K562 (cell line): ENCODE results near the gene GPR108. TPM values are rescaled to one million over a fixed set of nuclear protein-coding genes. Genes with fewer than 3 reads are reported as not detected.

Source experiments
- BACH1 ChIP-seq: fragments of 200-800 bp; sonication (Bioruptor generic); IDR thresholded peaks from 2 replicates; pipeline ENCODE4 v1.6.1; 2016; ENCODE audit warnings: missing genetic modification characterization, missing compliant biosample characterization
- BDP1 ChIP-seq: IDR thresholded peaks from 3 replicates; pipeline ENCODE4 v1.6.1; 2011; ENCODE audit not compliant: insufficient read length, insufficient read depth
- CBFA2T2 ChIP-seq: fragments of 450-650 bp; conservative IDR thresholded peaks from 2 replicates; pipeline ENCODE4 v1.6.1; 2017; ENCODE audit warnings: mild to moderate bottlenecking
- CHD4 ChIP-seq: fragments of 200-600 bp; sonication (generic); IDR thresholded peaks from 3 replicates; pipeline ENCODE4 v1.6.1; 2012; ENCODE audit warnings: low read depth, mild to moderate bottlenecking, mixed read lengths, low read length, inconsistent platforms; ENCODE audit not compliant: insufficient read depth, insufficient replicate concordance, poor library complexity, severe bottlenecking
- CXXC5 ChIP-seq: fragments of 250-450 bp; sonication (Bioruptor Pico); IDR thresholded peaks from 2 replicates; pipeline ENCODE4 v1.8.0; 2022; ENCODE audit warnings: inconsistent platforms, mild to moderate bottlenecking, moderate library complexity
- GABPB1 ChIP-seq: sonication (generic); formaldehyde crosslinking; IDR thresholded peaks from 2 replicates; pipeline ENCODE4 v1.8.0; 2022; ENCODE audit warnings: mild to moderate bottlenecking, missing genetic modification reagents
- KHSRP ChIP-seq: fragments of 450-650 bp; IDR thresholded peaks from 2 replicates; pipeline ENCODE4 v1.6.1; 2017
- MTF1 ChIP-seq: fragments of 250-450 bp; sonication (Bioruptor Pico); IDR thresholded peaks from 2 replicates; pipeline ENCODE4 v1.9.0; 2021; ENCODE audit warnings: moderate library complexity, mild to moderate bottlenecking, inconsistent platforms, borderline replicate concordance
- PML ChIP-seq: IDR thresholded peaks from 2 replicates; pipeline ENCODE4 v1.6.1; 2012; ENCODE audit warnings: low read length, inconsistent platforms
- RBFOX2 ChIP-seq: fragments of 200-400 bp; formaldehyde crosslinking; IDR thresholded peaks from 2 replicates; pipeline ENCODE4 v1.6.1; 2017; ENCODE audit warnings: low read depth, mild to moderate bottlenecking, low read length, moderate library complexity
- SIN3A ChIP-seq, 2 experiments: fragments of 150-350 bp in 1 of 2; IDR thresholded peaks; 2 replicates each; pipeline ENCODE4 v1.6.1; 2011 to 2016; ENCODE audit warnings: borderline replicate concordance in 2 of 2, low read depth in 2 of 2, low read length in 2 of 2, mild to moderate bottlenecking in 2 of 2, moderate library complexity in 2 of 2; ENCODE audit not compliant: control insufficient read depth in 1 of 2
- SIX5 ChIP-seq, 2 experiments: IDR thresholded peaks; 2 replicates each; pipeline ENCODE4 v1.6.1; 2011; ENCODE audit warnings: low read length in 2 of 2, borderline replicate concordance in 1 of 2, low read depth in 1 of 2, mild to moderate bottlenecking in 1 of 2, moderate library complexity in 1 of 2; ENCODE audit not compliant: insufficient read depth in 1 of 2
- SLC30A9 ChIP-seq: fragments of 250-450 bp; sonication (Bioruptor Pico); IDR thresholded peaks from 2 replicates; pipeline ENCODE4 v1.8.0; 2022; ENCODE audit warnings: mild to moderate bottlenecking, moderate library complexity
- SMARCA5 ChIP-seq: fragments of 450-650 bp; IDR thresholded peaks from 2 replicates; pipeline ENCODE4 v1.6.1; 2016
- SP2 ChIP-seq: IDR thresholded peaks from 2 replicates; pipeline ENCODE4 v1.6.1; 2011; ENCODE audit warnings: mild to moderate bottlenecking, low read depth, low read length, moderate library complexity; ENCODE audit not compliant: poor library complexity, severe bottlenecking; ENCODE audit errors: extremely low read depth
- TBL1XR1 ChIP-seq, 2 experiments: IDR thresholded peaks; 2 replicates each; pipeline ENCODE4 v1.6.1; 2012; ENCODE audit warnings: improper control_type of control experiment in 2 of 2, low read length in 2 of 2, mild to moderate bottlenecking in 1 of 2
- ZBTB7A ChIP-seq: IDR thresholded peaks from 2 replicates; pipeline ENCODE4 v1.6.1; 2011; ENCODE audit warnings: low read depth, mild to moderate bottlenecking, low read length, moderate library complexity, borderline replicate concordance; ENCODE audit not compliant: control insufficient read depth
- ZFP1 ChIP-seq: fragments of 450-650 bp; formaldehyde crosslinking; IDR thresholded peaks from 2 replicates; pipeline ENCODE4 v1.4.0; 2020; ENCODE audit warnings: mild to moderate bottlenecking, mixed read lengths
- ZNF239 ChIP-seq: fragments of 250-450 bp; sonication (Bioruptor Pico); IDR thresholded peaks from 2 replicates; pipeline ENCODE4 v1.4.0; 2020; ENCODE audit warnings: mild to moderate bottlenecking
- ZNF263 ChIP-seq: sonication (generic); formaldehyde crosslinking; IDR thresholded peaks from 2 replicates; pipeline ENCODE4 v1.8.0; 2022; ENCODE audit warnings: mild to moderate bottlenecking, missing genetic modification reagents, borderline replicate concordance
- ZNF57 ChIP-seq: fragments of 450-650 bp; formaldehyde crosslinking; IDR thresholded peaks from 2 replicates; pipeline ENCODE4 v1.4.0; 2020; ENCODE audit warnings: mild to moderate bottlenecking, moderate library complexity
- polyA plus RNA-seq, 8 experiments: library from polyadenylated mRNA; depleted of rRNA in 4 of 8; stranded (reverse) in 5 of 8; unstranded in 3 of 8; fragments of >200 nt; fragmentation: Nextera tagmentation in 2 of 8; fragmentation: Illumina TruSeq in 1 of 8; extraction: Ambion mirVana in 2 of 8; extraction: Trizol in 1 of 8; gene quantifications; 2 replicates each; pipeline versions ENCODE4 v1.2.1 to v1.2.3, GENCODE V29; 2011 to 2014; ENCODE audit warnings: inconsistent platforms in 1 of 8, missing spikeins in 1 of 8
- total RNA-seq, 7 experiments: library from RNA; depleted of rRNA in 6 of 7; stranded (reverse); fragments of >200 nt in 6 of 7; fragmentation: Illumina TruSeq in 2 of 7; extraction: Trizol in 2 of 7; gene quantifications; 2 replicates each; pipeline versions ENCODE4 v1.2.1 to v1.2.3, GENCODE V29; 2011 to 2021; ENCODE audit warnings: low replicate concordance in 1 of 7
- TF ChIP-seq, protein P1 (sequence below): sonication (generic); formaldehyde crosslinking; IDR thresholded peaks from 2 replicates; pipeline ENCODE4 v1.4.0; 2020; ENCODE audit warnings: mild to moderate bottlenecking, missing genetic modification reagents
- TF ChIP-seq, protein P2 (sequence below): fragments of 250-450 bp; sonication (Bioruptor Pico); IDR thresholded peaks from 2 replicates; pipeline ENCODE4 v1.8.0; 2022; ENCODE audit warnings: moderate library complexity, mild to moderate bottlenecking, inconsistent platforms
- TF ChIP-seq, protein P3 (sequence below): sonication (generic); formaldehyde crosslinking; IDR thresholded peaks from 2 replicates; pipeline ENCODE4 v1.8.1; 2023; ENCODE audit warnings: mild to moderate bottlenecking, missing genetic modification reagents

GPR108 gene
- total and polyA plus RNA-seq, 9 of the 15 experiments (the other 6 are each of a cell fraction or from before 2014, with no cell fraction given) = 2.4 to 33.2 (median 24.4) TPM

DNA sequence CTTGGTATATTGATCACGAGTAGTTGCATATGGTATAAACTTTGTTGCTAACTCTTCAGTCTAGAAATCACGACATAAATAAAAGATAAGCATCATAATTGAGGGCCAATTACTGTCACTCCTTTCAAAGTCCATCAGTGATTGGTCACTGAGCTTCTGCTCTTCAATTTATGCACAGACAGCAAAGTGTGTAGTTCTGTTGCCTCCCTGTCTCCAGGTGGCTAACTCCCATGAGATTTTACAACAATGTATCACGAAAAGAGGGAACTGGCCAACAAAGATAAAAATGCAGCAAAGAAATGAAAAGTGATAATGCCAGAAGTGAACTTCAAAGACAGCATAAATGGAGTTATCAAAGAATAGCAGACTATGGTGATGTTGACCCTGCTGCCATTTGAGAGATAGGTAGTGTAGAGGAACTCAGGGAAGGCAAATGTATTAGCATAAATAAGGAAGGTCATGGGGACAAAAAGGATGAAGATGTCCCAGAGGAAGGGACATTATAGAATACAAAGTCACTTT, 54.7 kb downstream of the GPR108 start (continued):
- TF ChIP-seq, protein P1, sequence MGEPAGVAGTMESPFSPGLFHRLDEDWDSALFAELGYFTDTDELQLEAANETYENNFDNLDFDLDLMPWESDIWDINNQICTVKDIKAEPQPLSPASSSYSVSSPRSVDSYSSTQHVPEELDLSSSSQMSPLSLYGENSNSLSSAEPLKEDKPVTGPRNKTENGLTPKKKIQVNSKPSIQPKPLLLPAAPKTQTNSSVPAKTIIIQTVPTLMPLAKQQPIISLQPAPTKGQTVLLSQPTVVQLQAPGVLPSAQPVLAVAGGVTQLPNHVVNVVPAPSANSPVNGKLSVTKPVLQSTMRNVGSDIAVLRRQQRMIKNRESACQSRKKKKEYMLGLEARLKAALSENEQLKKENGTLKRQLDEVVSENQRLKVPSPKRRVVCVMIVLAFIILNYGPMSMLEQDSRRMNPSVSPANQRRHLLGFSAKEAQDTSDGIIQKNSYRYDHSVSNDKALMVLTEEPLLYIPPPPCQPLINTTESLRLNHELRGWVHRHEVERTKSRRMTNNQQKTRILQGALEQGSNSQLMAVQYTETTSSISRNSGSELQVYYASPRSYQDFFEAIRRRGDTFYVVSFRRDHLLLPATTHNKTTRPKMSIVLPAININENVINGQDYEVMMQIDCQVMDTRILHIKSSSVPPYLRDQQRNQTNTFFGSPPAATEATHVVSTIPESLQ (CRISPR knock-in tag) = no peak
- TF ChIP-seq CBFA2T2 (peak; percentile 96), SMARCA5 (no peak), KHSRP (0 out of 2 replicates have a peak, but pooled peaks have one; percentile 24), MTF1 (no peak), SIX5 (IDR thresholded peaks at IDR 0.05; ENCODE audit: borderline replicate concordance in 1 of 2, insufficient read depth in 1 of 2, low read depth in 1 of 2, low read length in 2 of 2) (no peak), SLC30A9 (CRISPR knock-in tag) (no peak), CXXC5 (no peak), ZBTB7A (no peak), SP2 (no peak), RBFOX2 (no peak), CHD4 (no peak), ZNF57 (CRISPR knock-in tag) (no peak), ZNF263 (CRISPR knock-in tag) (no peak), BACH1 (tag) (no peak), SIN3A (IDR thresholded peaks at IDR 0.05; ENCODE audit: borderline replicate concordance in 2 of 2, control insufficient read depth in 1 of 2, low read depth in 2 of 2, low read length in 2 of 2) (no peak), TBL1XR1 (IDR thresholded peaks at IDR 0.05; ENCODE audit: low read length in 2 of 2) (peak; percentile 9 to 56; a peak in 1 of 4 replicates), PML (peak; percentile 79), ZFP1 (CRISPR knock-in tag) (no peak), GABPB1 (CRISPR knock-in tag) (no peak), ZNF239 (no peak), BDP1 (no peak)
- TF ChIP-seq, protein P2, sequence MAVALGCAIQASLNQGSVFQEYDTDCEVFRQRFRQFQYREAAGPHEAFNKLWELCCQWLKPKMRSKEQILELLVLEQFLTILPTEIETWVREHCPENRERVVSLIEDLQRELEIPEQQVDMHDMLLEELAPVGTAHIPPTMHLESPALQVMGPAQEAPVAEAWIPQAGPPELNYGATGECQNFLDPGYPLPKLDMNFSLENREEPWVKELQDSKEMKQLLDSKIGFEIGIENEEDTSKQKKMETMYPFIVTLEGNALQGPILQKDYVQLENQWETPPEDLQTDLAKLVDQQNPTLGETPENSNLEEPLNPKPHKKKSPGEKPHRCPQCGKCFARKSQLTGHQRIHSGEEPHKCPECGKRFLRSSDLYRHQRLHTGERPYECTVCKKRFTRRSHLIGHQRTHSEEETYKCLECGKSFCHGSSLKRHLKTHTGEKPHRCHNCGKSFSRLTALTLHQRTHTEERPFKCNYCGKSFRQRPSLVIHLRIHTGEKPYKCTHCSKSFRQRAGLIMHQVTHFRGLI (CRISPR knock-in tag) = no peak
- TF ChIP-seq, protein P3, sequence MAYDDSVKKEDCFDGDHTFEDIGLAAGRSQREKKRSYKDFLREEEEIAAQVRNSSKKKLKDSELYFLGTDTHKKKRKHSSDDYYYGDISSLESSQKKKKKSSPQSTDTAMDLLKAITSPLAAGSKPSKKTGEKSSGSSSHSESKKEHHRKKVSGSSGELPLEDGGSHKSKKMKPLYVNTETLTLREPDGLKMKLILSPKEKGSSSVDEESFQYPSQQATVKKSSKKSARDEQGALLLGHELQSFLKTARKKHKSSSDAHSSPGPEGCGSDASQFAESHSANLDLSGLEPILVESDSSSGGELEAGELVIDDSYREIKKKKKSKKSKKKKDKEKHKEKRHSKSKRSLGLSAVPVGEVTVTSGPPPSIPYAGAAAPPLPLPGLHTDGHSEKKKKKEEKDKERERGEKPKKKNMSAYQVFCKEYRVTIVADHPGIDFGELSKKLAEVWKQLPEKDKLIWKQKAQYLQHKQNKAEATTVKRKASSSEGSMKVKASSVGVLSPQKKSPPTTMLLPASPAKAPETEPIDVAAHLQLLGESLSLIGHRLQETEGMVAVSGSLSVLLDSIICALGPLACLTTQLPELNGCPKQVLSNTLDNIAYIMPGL (CRISPR knock-in tag) = no peak
